Stimulated activated CD8-positive, alpha-beta memory T cell treated with anti-CD3 and anti-CD28 coated beads, Interleukin-7, amount 100 ng/mL, for 48 hours (primary cell): ENCODE results near the gene PTPRH.
A peak's percentile ranks its signal among the peaks of the same experiment; 100 is the strongest.
"Not testable (repeated sequence)": the region's sequence is repeated elsewhere in the genome, so short reads cannot be mapped to it uniquely, and the experiment has no call there.

Experiments used
- DNase-seq, 2 donors: peaks; one replicate each; pipeline ENCODE4 v3.0.0-alpha.2; 2020; ENCODE audit warnings: low read depth in 1 of 2; ENCODE audit errors: extremely low read depth in 1 of 2

The PTPRH gene

GRCh38 chr19:55226273-55226672 is 17.0 kb upstream of the PTPRH start:
- DNase-seq: no peak

GRCh38 chr19:55225415-55225958 is 16.2 kb upstream of the PTPRH start:
- no peak for DNase-seq

DNA sequence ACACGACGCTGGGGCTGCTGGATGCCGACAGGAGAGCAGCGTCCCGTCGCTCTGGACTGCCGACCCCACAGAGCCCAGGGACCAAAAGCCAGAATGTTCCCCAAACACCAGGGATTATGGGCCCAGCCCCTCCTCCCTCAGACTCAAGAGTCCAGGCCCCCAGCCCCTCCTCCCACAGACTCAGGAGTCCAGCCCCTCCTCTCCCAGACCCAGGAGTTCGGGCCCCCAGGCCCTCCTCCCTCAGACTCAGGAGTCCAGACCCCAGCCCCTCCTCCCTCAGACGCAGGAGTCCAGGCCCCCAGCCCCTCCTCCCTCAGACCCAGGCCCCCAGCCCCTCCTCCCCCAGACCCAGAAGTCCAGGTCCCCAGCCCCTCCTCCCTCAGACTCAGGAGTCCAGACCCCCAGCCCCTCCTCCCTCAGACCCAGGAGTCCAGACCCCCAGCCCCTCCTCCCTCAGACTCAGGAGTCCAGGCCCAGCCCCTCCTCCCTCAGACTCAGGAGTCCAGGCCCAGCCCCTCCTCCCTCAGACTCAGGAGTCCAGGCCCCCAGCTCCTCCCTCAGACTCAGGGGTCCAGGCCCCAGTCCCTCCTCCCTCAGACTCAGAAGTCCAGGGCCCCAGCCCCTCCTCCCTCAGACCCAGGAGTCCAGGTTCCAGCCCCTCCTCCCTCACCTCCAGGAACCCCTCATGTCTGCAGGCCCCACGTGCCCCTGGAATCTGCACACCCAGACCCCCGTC is 15.5 kb upstream of the PTPRH start:
- not testable (repeated sequence) for DNase-seq

DNA sequence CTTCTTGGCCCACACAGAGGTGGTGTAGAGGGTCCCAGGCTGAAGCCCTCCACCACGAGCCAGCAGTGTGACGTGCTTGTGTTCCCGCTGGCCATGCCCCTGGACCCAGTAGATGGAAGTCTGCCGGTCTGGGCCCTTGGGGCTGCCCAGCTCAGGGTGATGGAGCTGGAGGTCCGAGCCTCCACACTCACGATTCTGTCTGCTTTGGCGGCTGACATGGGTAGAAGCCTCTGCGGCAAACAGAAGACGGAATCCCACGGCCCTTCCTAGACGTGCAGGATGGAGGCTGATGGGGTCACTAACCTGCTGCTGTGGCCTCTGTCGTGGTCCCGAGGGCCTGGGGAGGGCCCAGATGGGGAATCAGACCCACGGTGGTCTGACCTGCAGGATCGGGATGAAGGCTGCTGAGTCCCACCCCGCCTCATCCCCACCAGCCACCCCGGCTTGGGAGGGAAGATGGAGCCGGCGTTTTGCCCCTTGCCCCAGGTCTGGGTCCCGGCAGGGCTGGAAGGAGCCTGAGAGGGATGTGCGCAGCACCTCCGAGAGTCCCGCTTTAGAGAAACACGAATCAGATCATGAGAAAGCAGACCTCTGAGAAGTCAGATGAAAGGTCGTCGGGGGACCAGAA is 14.9 kb upstream of the PTPRH start:
- DNase-seq: no peak

GRCh38 chr19:55223291-55224037 is 14.2 kb upstream of the PTPRH start:
- DNase-seq: no peak

- DNase-seq: no peak
Observed at GRCh38 chr19:55220525-55220924, 11.2 kb upstream of the PTPRH start.

- peak; percentile 14 to 57 for DNase-seq
Observed at GRCh38 chr19:55216461-55217198, 7.3 kb upstream of the PTPRH start.

DNA sequence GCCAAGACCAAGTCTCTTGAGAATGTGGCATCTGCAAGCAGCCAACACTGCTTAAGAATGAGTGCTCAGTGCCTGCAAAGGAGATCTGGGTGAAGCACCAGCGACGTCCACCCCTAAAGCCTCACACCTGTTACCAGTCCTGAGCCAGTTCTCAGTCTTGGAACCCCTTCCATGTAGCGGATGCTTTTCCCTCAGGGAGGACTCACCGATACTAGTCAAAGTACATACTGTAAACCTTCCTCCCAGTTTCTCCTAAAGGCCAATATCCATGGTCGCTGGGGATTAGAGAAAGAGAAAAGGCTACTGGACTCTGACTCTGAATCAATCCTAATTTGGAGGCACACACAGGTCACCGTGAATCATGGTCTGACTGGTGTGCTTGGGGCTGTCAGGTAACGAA is 4.2 kb upstream of the PTPRH start:
- DNase-seq: no peak

- peak; percentile 6 to 33 for DNase-seq
Observed at GRCh38 chr19:55212447-55212846, 3.1 kb upstream of the PTPRH start.

DNA sequence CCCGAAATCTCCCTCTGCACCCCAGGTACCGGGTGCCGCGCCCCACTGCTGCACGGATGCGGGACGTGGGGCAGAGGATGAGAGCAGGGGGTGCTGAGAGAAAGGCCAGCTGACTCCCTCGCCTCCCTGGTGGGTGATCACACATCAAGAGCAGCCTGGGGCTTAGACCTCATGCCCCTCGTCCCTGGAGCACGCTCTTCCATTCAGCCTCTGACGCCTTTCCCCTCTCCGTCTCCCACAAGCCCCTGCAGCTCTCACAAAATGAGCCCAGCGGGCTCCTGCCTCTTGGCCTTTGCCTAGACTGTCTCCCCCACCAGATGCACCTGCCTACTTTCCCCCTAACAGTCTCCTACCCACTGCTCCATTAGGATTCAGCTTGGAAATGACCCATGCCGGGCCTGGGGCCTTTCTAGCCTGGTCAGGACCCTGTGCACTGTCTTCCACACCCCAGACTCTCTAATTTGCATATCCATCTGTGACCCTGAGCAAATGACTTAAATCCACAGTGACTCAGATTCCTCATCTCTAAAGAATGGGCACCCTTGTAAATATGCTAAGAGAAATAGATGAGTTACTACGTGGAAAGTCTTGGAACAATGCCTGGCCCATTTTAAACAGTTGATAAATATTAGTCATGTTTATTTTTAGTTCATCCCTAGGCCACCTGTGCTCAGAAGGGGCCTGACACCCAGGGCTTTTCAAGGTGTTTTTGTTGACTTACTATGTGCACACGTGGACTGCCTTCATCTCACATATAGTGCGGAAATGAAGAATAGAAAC is 582 bp upstream of the PTPRH start:
- DNase-seq: no peak

GRCh38 chr19:55206664-55207500 is 2.4 kb downstream of the PTPRH start:
- peak; percentile 37 to 39 for DNase-seq

GRCh38 chr19:55202199-55202598 is 7.1 kb downstream of the PTPRH start:
- not testable (repeated sequence) for DNase-seq

DNA sequence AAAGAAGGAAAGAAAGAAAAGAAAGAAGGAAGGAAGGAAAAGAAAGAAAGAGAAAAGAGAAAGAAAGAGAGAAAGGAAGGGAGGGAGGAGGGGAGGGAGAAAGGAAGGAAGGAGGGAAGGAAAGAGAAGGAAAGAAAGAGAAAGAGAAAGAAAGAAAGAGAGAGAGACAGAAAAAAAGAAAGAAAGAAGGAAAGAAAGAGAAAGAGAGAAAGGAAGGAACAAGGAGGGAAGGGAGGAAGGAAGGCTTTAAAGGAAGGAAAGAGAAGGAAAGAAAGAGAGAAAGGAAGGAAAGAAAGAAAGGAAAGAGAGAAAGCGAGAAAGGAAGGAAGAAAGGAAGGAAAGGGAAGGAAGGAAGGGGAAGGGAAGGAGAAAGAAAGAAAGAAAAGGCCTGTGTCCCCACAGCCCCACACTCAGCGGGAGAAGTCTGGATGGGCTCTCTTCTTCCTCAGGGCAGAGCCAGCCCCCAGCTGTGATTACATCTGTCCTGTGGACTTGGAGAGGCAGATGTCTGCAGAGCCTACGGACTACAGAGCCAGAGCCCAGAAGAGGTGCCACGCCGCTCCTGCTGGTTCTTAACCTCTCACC is 9.6 kb downstream of the PTPRH start:
- no peak for DNase-seq

- no peak for DNase-seq
Observed at GRCh38 chr19:55198651-55199050, 10.7 kb downstream of the PTPRH start.

DNA sequence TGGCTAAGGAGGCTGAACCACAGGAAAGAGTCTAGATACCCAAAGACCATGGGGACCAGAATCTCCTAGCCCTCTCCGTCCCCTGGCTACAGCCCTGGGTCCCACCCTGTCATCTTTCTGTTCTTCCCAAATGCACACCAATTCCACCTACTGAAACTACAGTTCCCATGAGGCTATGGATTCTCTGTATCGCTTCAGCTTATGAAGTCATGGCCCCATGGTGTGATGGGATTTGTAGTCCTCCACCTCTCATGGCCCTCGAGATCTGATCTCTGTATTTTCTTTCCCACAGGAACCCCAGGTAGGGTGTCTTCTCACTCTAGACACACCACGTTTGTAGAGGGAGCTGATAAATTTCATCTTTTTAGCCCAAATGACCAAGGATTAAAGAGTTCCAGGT is 11.8 kb downstream of the PTPRH start:
- DNase-seq: no peak

DNA sequence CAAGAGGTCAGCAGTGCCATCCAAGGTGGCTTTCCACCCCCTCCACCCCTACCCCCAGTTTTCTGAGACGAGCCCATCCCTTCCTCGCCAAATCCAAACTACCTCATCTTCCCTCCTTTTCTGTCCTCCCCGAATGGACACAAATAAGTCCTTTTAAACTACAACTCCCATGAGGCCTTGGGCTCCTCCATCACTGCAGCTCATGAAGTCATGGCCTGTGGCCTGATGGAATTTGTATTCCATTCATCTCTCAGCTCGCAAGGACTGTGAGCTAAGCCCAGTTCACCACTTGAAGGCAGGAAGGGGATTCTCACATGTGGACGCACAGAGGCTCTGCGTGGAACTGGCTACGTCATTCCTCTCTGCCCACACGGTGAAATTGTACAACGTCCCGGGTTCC is 12.5 kb downstream of the PTPRH start:
- DNase-seq: no peak

GRCh38 chr19:55193481-55193880 is 15.8 kb downstream of the PTPRH start:
- no peak for DNase-seq

DNA sequence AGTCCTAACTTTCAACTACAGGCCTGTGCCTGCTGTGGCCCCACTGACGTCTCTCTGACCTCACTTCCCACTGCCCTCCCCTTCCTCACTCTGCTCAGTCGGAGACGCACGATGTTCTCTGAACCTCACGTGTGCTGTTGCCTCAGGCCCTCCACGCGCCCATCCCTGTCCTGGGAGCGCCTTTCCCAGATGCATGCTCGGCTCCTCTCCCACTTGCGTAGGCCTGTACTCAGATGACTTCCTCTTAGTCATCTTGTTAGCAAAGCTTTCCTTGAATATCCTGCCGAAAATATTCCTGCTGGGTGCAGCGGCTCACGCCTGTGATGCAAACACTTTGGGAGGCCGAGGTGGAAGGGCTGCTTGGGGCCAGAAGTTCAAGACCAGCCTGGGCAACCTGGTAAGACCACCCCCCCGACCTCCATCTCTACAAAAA is 19.9 kb downstream of the PTPRH start:
- no peak for DNase-seq

GRCh38 chr19:55188625-55189024 is 20.7 kb downstream of the PTPRH start:
- no peak for DNase-seq
